ENCODE measurements around the gene USP17L25.
"Not testable (repeated sequence)": the region's sequence is repeated elsewhere in the genome, so short reads cannot be mapped to it uniquely, and the experiment has no call there.

USP17L25 gene, protein sequence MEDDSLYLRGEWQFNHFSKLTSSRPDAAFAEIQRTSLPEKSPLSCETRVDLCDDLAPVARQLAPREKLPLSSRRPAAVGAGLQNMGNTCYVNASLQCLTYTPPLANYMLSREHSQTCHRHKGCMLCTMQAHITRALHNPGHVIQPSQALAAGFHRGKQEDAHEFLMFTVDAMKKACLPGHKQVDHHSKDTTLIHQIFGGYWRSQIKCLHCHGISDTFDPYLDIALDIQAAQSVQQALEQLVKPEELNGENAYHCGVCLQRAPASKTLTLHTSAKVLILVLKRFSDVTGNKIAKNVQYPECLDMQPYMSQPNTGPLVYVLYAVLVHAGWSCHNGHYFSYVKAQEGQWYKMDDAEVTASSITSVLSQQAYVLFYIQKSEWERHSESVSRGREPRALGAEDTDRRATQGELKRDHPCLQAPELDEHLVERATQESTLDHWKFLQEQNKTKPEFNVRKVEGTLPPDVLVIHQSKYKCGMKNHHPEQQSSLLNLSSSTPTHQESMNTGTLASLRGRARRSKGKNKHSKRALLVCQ

DNA sequence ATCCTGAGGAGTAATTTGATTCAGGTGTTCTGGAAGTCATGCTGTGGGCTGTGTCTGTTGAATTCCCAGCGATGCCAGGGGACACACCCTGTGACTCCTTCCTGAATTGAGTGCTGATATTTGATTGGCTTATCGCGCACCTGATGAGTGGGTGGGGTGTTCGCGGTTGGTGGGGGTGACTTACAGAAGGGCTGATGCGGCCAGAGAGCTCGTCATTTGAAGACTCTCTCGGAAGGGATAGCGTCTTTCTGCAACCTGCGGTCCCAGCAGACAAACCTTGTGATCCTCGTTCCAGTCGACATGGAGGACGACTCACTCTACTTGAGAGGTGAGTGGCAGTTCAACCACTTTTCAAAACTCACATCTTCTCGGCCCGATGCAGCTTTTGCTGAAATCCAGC, at the start of gene USP17L25:
Gene USP17L25, plus strand, starts transcription at position 301 of the 400 bp plus-strand sequence. Its CDS starts 0 bp downstream, at position 301.
- TF ChIP-seq, protein P1, sequence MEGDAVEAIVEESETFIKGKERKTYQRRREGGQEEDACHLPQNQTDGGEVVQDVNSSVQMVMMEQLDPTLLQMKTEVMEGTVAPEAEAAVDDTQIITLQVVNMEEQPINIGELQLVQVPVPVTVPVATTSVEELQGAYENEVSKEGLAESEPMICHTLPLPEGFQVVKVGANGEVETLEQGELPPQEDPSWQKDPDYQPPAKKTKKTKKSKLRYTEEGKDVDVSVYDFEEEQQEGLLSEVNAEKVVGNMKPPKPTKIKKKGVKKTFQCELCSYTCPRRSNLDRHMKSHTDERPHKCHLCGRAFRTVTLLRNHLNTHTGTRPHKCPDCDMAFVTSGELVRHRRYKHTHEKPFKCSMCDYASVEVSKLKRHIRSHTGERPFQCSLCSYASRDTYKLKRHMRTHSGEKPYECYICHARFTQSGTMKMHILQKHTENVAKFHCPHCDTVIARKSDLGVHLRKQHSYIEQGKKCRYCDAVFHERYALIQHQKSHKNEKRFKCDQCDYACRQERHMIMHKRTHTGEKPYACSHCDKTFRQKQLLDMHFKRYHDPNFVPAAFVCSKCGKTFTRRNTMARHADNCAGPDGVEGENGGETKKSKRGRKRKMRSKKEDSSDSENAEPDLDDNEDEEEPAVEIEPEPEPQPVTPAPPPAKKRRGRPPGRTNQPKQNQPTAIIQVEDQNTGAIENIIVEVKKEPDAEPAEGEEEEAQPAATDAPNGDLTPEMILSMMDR (IDR thresholded peaks at IDR 0.05): not testable (repeated sequence)

DNA sequence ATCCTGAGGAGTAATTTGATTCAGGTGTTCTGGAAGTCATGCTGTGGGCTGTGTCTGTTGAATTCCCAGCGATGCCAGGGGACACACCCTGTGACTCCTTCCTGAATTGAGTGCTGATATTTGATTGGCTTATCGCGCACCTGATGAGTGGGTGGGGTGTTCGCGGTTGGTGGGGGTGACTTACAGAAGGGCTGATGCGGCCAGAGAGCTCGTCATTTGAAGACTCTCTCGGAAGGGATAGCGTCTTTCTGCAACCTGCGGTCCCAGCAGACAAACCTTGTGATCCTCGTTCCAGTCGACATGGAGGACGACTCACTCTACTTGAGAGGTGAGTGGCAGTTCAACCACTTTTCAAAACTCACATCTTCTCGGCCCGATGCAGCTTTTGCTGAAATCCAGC, 4.8 kb upstream of the USP17L25 start, which contains the start of gene USP17L24:
Gene USP17L24, plus strand, starts transcription at position 301 of the 400 bp plus-strand sequence. Its CDS starts 0 bp downstream, at position 301.
- TF ChIP-seq, protein P1 (IDR thresholded peaks at IDR 0.05): not testable (repeated sequence)

DNA sequence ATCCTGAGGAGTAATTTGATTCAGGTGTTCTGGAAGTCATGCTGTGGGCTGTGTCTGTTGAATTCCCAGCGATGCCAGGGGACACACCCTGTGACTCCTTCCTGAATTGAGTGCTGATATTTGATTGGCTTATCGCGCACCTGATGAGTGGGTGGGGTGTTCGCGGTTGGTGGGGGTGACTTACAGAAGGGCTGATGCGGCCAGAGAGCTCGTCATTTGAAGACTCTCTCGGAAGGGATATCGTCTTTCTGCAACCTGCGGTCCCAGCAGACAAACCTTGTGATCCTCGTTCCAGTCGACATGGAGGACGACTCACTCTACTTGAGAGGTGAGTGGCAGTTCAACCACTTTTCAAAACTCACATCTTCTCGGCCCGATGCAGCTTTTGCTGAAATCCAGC, 4.6 kb downstream of the USP17L25 start, which contains the start of gene USP17L26:
Gene USP17L26, plus strand, starts transcription at position 301 of the 400 bp plus-strand sequence. Its CDS starts 0 bp downstream, at position 301.
- TF ChIP-seq, protein P1 (IDR thresholded peaks at IDR 0.05): not testable (repeated sequence)

DNA sequence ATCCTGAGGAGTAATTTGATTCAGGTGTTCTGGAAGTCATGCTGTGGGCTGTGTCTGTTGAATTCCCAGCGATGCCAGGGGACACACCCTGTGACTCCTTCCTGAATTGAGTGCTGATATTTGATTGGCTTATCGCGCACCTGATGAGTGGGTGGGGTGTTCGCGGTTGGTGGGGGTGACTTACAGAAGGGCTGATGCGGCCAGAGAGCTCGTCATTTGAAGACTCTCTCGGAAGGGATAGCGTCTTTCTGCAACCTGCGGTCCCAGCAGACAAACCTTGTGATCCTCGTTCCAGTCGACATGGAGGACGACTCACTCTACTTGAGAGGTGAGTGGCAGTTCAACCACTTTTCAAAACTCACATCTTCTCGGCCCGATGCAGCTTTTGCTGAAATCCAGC, 9.4 kb downstream of the USP17L25 start, which contains the start of gene USP17L5:
Gene USP17L5, plus strand, starts transcription at position 301 of the 400 bp plus-strand sequence. Its CDS starts 0 bp downstream, at position 301.
- TF ChIP-seq, protein P1 (IDR thresholded peaks at IDR 0.05): not testable (repeated sequence)

DNA sequence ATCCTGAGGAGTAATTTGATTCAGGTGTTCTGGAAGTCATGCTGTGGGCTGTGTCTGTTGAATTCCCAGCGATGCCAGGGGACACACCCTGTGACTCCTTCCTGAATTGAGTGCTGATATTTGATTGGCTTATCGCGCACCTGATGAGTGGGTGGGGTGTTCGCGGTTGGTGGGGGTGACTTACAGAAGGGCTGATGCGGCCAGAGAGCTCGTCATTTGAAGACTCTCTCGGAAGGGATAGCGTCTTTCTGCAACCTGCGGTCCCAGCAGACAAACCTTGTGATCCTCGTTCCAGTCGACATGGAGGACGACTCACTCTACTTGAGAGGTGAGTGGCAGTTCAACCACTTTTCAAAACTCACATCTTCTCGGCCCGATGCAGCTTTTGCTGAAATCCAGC, 14.1 kb downstream of the USP17L25 start, which contains the start of gene USP17L27:
Gene USP17L27, plus strand, starts transcription at position 301 of the 400 bp plus-strand sequence. Its CDS starts 0 bp downstream, at position 301.
- TF ChIP-seq, protein P1 (IDR thresholded peaks at IDR 0.05): not testable (repeated sequence)

DNA sequence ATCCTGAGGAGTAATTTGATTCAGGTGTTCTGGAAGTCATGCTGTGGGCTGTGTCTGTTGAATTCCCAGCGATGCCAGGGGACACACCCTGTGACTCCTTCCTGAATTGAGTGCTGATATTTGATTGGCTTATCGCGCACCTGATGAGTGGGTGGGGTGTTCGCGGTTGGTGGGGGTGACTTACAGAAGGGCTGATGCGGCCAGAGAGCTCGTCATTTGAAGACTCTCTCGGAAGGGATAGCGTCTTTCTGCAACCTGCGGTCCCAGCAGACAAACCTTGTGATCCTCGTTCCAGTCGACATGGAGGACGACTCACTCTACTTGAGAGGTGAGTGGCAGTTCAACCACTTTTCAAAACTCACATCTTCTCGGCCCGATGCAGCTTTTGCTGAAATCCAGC, 18.9 kb downstream of the USP17L25 start, which contains the start of gene USP17L28:
Gene USP17L28, plus strand, starts transcription at position 301 of the 400 bp plus-strand sequence. Its CDS starts 0 bp downstream, at position 301.
- TF ChIP-seq, protein P1 (IDR thresholded peaks at IDR 0.05): not testable (repeated sequence)

DNA sequence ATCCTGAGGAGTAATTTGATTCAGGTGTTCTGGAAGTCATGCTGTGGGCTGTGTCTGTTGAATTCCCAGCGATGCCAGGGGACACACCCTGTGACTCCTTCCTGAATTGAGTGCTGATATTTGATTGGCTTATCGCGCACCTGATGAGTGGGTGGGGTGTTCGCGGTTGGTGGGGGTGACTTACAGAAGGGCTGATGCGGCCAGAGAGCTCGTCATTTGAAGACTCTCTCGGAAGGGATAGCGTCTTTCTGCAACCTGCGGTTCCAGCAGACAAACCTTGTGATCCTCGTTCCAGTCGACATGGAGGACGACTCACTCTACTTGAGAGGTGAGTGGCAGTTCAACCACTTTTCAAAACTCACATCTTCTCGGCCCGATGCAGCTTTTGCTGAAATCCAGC, 23.6 kb downstream of the USP17L25 start, which contains the start of gene USP17L29:
Gene USP17L29, plus strand, starts transcription at position 301 of the 400 bp plus-strand sequence. Its CDS starts 0 bp downstream, at position 301.
- TF ChIP-seq, protein P1 (IDR thresholded peaks at IDR 0.05): not testable (repeated sequence)

Measured in LNCAP (cell line).